Erythroblast (primary cell): ENCODE measurements around the gene ALS2.

ENCODE experiments used
- GATA1 ChIP-seq: IDR thresholded peaks from 2 replicates; pipeline ENCODE4 v1.6.1; 2011; ENCODE audit warnings: low read depth, mild to moderate bottlenecking, control low read depth, low read length, moderate library complexity
- POLR2A ChIP-seq: IDR thresholded peaks from 2 replicates; pipeline ENCODE4 v1.6.1; 2011; ENCODE audit warnings: mild to moderate bottlenecking, low read length

GRCh38 chr2:201735486-201735885 is 45.2 kb downstream of the ALS2 start:
- no peak for TF ChIP-seq POLR2A
- TF ChIP-seq GATA1 = no peak
